GM12878 (cell line): ENCODE measurements around the gene PRR3. TPM values are rescaled to one million over a fixed set of nuclear protein-coding genes. Genes with fewer than 3 reads are reported as not detected.

ENCODE experiments used
- ATAC-seq: fragments of 200-7000 bp; cut with Tn5 transposase; 3 replicates; pipeline ENCODE4 v1.9.1; 2020; ENCODE audit warnings: mild to moderate bottlenecking, moderate library complexity
- BruUV-seq: library from RNA; stranded (reverse); fragments of 400-500 nt; replicated peaks from 2 replicates; lab custom pipeline; 2021; lab: Mats Ljungman, UMichigan
- CTCF ChIA-PET: fragments of 300-600 bp; sonication (Branson Sonifier 250); formaldehyde crosslinking; extraction: SDS; loops from one replicate; lab custom pipeline; 2021; ENCODE audit warnings: inconsistent platforms; lab: Yijun Ruan, JAX
- POLR2A ChIA-PET: fragments of 350-600 bp; formaldehyde crosslinking; extraction: SDS; loops from one replicate; lab custom pipeline; 2021; ENCODE audit warnings: inconsistent platforms; lab: Charles Lee
- RAD21 ChIA-PET: fragments of 300-600 bp; sonication (Branson Sonifier 250); formaldehyde crosslinking; loops from one replicate; lab custom pipeline; 2023; ENCODE audit warnings: antibody characterized with exemption; ENCODE audit not compliant: unreplicated experiment; lab: Charles Lee
- SMC1A ChIA-PET: fragments of 300-600 bp; sonication (Branson Sonifier 250); formaldehyde crosslinking; loops from one replicate; lab custom pipeline; 2023; ENCODE audit not compliant: unreplicated experiment, uncharacterized antibody; lab: Charles Lee
- DNase-seq: peaks from one replicate; pipeline ENCODE4 v3.0.0-alpha.2; 2011; ENCODE audit warnings: low read depth, low spot score
- FAIRE-seq: peaks from 3 replicates; lab custom pipeline; 2011; peaks lifted over from hg19 to GRCh38; lab: Jason Lieb, UNC
- H2AFZ ChIP-seq: 2 replicates; pipeline ENCODE4 v1.6.0; 2011; ENCODE audit warnings: low read depth, low read length, control low read depth; ENCODE audit not compliant: control insufficient read depth
- H3K27ac ChIP-seq: 2 replicates; pipeline ENCODE4 v1.5.1; 2011; ENCODE audit warnings: control low read depth; ENCODE audit not compliant: control insufficient read depth, insufficient read depth
- H3K27me3 ChIP-seq, 2 experiments: replicated peaks in 1 of 2; 2 replicates each; pipeline versions ENCODE4 v1.6.0 to v1.6.1; 2011; ENCODE audit warnings: low read length in 1 of 2; ENCODE audit not compliant: control insufficient read depth in 2 of 2, insufficient read depth in 2 of 2
- H3K36me3 ChIP-seq, 2 experiments: 2 replicates each; pipeline ENCODE4 v1.5.1; 2011; ENCODE audit warnings: low read length in 1 of 2; ENCODE audit not compliant: control insufficient read depth in 2 of 2, insufficient read depth in 2 of 2
- H3K4me1 ChIP-seq: 2 replicates; pipeline ENCODE4 v1.6.1; 2011; ENCODE audit warnings: mild to moderate bottlenecking, low read length, moderate library complexity, mixed read lengths; ENCODE audit not compliant: control insufficient read depth, insufficient read depth
- H3K4me2 ChIP-seq: 2 replicates; pipeline ENCODE4 v1.6.0; 2011; ENCODE audit warnings: control low read depth; ENCODE audit not compliant: control insufficient read depth, insufficient read depth
- H3K4me3 ChIP-seq: fragments of 200-600 bp; sonication (generic); 2 replicates; pipeline ENCODE4 v1.5.1; 2016
- H3K79me2 ChIP-seq: 2 replicates; pipeline ENCODE4 v1.6.0; 2011; ENCODE audit warnings: low read length; ENCODE audit not compliant: control insufficient read depth, insufficient read depth
- H3K9ac ChIP-seq: 2 replicates; pipeline ENCODE4 v1.8.0; 2011; ENCODE audit warnings: low read length, control low read depth, mixed read lengths; ENCODE audit not compliant: control insufficient read depth, insufficient read depth
- H3K9me3 ChIP-seq: replicated peaks from 3 replicates; pipeline ENCODE4 v1.5.1; 2011; ENCODE audit warnings: mild to moderate bottlenecking, low read length; ENCODE audit not compliant: control insufficient read depth, insufficient read depth
- H4K20me1 ChIP-seq: 2 replicates; pipeline ENCODE4 v1.6.0; 2011; ENCODE audit not compliant: control insufficient read depth, insufficient read depth
- WGBS: methylation state at CpG from one replicate; pipeline ENCODE4 v1.1.6; 2016; ENCODE audit warnings: low lambda C conversion rate; ENCODE audit not compliant: insufficient replicate concordance, insufficient coverage; ENCODE audit errors: missing lambda C conversion rate; 5-methylcytosine and 5-hydroxymethylcytosine counted together
- in situ Hi-C: fragments of 300-500 bp; cut with MboI; formaldehyde crosslinking; loops from 9 replicates; pipeline ENCODE4 v1.14.3; 2018; ENCODE audit warnings: mixed read lengths
- intact Hi-C: fragments of 100-400 bp; cut with micrococcal nuclease; formaldehyde crosslinking; loops from one replicate; pipeline ENCODE4 v1.14.2; 2022; ENCODE audit not compliant: unreplicated experiment
- polyA plus RNA-seq, 11 experiments: library from polyadenylated mRNA; depleted of rRNA in 4 of 11; unstranded in 6 of 11; stranded (reverse) in 5 of 11; fragments of >200 nt; fragmentation: Nextera tagmentation in 4 of 11; fragmentation: Illumina TruSeq in 1 of 11; extraction: Ambion mirVana in 4 of 11; extraction: Trizol in 1 of 11; gene quantifications; 1 replicate in 1 of 11; 2 replicates in 10 of 11; pipeline versions ENCODE4 v1.2.1 to v1.2.3, GENCODE V29; 2011 to 2016; ENCODE audit warnings: inconsistent platforms in 2 of 11, missing spikeins in 2 of 11, low read depth in 1 of 11
- total RNA-seq, 4 experiments: library from RNA; depleted of rRNA in 3 of 4; stranded (reverse); fragments of >200 nt in 3 of 4; fragmentation: Illumina TruSeq in 1 of 4; extraction: Trizol in 1 of 4; gene quantifications; 2 replicates each; pipeline versions ENCODE4 v1.2.1 to v1.2.3, GENCODE V29; 2013 to 2021
- TF ChIP-seq, protein P1 (sequence below): IDR thresholded peaks from 2 replicates; pipeline ENCODE4 v1.6.1; 2011; ENCODE audit warnings: low read depth, low read length, improper control_type of control experiment, borderline replicate concordance
- TF ChIP-seq, protein P2 (sequence below): fragments of 450-650 bp; formaldehyde crosslinking; IDR thresholded peaks from 2 replicates; pipeline ENCODE4 v1.4.0; 2022; ENCODE audit warnings: mild to moderate bottlenecking, moderate library complexity

The PRR3 gene
- total and polyA plus RNA-seq, 10 of the 15 experiments (the other 5 are each of a cell fraction or from before 2014, with no cell fraction given), result 14.0 to 38.2 (median 20.5) TPM

DNA sequence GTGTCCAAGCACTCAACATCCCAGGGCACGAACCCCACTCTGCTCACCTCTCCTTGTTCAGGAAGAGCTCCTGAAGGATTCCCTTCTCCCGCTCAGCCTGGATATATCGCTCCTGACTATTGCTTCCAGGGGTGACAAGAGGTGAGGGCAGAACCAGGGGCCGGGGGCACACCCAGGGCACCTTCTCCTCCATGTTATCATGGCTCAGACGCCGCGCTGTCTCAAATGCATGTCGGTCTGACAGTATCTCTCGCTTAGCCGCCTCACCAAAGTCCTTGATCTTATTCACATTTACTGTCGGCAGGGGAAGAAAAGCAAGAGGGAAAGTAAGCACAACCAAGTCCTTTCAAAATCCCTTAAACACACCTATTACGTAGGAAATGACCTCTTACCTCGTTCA is 46.9 kb downstream of the PRR3 start:
- Histone ChIP-seq H3K27ac (no peak overlapping the region), H3K27me3 (no peaks in the 10 kb centered on the region), H3K9me3 (no peaks in the 10 kb centered on the region), H3K4me3 (no peak overlapping the region), H3K9ac (no peak overlapping the region), H2AFZ (no peak overlapping the region), H3K79me2 (no peaks in the 10 kb centered on the region), H4K20me1 (peaks cover 3% of the 10 kb centered on the region; the same call in 1 of the 2 replicates), H3K4me2 (no peak overlapping the region), H3K4me1 (no peaks in the 10 kb centered on the region), H3K36me3 (peaks cover 40 to 46% of the 10 kb centered on the region in 2 experiments)
- 92% methylated on average over 13 of the region's 13 CpGs for WGBS
- FAIRE-seq (no peak), ATAC-seq (no peak), DNase-seq (no peak)
- intact Hi-C loops (no loop called here), in situ Hi-C loops (no loop called here)
- no TSS peak for BruUV-seq
- ChIA-PET POLR2A (interaction anchor here (0.6 kb wide), 1 partner anchor 92 kb away, joined by 3 read pairs; no protein-coding TSS in a partner anchor), SMC1A (interaction anchor here (0.6 to 1.8 kb wide), 3 partner anchors 9 to 283 kb away, joined by 3 to 4 read pairs (median 4); no protein-coding TSS in a partner anchor), RAD21 (no interaction called here), CTCF (interaction anchor here (1.1 to 1.3 kb wide), 3 partner anchors 22 to 127 kb away, joined by 3 to 5 read pairs (median 3); no protein-coding TSS in a partner anchor)
- TF ChIP-seq, protein P1, sequence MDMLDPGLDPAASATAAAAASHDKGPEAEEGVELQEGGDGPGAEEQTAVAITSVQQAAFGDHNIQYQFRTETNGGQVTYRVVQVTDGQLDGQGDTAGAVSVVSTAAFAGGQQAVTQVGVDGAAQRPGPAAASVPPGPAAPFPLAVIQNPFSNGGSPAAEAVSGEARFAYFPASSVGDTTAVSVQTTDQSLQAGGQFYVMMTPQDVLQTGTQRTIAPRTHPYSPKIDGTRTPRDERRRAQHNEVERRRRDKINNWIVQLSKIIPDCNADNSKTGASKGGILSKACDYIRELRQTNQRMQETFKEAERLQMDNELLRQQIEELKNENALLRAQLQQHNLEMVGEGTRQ, result no peak
- TF ChIP-seq, protein P2, sequence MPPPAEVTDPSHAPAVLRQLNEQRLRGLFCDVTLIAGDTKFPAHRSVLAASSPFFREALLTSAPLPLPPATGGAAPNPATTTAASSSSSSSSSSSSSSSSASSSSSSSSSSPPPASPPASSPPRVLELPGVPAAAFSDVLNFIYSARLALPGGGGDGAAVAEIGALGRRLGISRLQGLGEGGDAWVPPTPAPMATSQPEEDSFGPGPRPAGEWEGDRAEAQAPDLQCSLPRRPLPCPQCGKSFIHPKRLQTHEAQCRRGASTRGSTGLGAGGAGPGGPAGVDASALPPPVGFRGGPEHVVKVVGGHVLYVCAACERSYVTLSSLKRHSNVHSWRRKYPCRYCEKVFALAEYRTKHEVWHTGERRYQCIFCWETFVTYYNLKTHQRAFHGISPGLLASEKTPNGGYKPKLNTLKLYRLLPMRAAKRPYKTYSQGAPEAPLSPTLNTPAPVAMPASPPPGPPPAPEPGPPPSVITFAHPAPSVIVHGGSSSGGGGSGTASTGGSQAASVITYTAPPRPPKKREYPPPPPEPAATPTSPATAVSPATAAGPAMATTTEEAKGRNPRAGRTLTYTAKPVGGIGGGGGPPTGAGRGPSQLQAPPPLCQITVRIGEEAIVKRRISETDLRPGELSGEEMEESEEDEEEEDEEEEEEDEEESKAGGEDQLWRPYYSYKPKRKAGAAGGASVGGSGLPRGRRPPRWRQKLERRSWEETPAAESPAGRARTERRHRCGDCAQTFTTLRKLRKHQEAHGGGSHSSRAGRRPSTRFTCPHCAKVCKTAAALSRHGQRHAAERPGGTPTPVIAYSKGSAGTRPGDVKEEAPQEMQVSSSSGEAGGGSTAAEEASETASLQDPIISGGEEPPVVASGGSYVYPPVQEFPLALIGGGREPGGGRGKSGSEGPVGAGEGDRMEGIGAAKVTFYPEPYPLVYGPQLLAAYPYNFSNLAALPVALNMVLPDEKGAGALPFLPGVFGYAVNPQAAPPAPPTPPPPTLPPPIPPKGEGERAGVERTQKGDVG (CRISPR knock-in tag), result no peak
